ENCODE data around the gene CASTOR2. TPM values are rescaled to one million over a fixed set of nuclear protein-coding genes. Genes with fewer than 3 reads are reported as not detected.
A peak's percentile ranks its signal among the peaks of the same experiment; 100 is the strongest.
"Not testable (repeated sequence)": the region's sequence is repeated elsewhere in the genome, so short reads cannot be mapped to it uniquely, and the experiment has no call there.

The CASTOR2 gene
- total and polyA plus RNA-seq, 2 of the 13 experiments (the other 11 are each of a cell fraction or from before 2014, with no cell fraction given) = 7.0 to 8.7 TPM

DNA sequence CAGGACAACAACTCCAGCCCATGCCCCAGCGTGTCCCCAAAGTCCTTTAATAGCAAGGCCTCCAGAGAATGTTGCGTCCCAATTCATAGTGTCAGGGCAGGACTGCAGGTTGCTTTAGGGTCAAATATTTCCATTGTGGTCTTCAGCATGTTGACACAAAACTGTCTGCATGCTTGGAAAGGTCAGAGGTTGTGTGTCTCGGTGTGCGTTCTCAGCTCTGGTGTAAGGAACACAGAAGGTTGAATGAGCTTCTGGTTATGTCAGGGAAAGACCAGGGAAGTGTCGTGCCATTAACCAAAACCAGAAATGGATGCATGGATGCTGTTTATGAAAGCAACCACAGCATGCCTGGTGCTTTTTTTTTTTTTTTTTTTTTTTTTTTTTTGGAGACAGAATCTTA is 31.9 kb downstream of the CASTOR2 start (continued):
- TF ChIP-seq FOXP4 (CRISPR knock-in tag; IDR thresholded peaks at IDR 0.05) = peak; percentile 41
- peak; percentile 72 for TF ChIP-seq ZNF362 (CRISPR knock-in tag; IDR thresholded peaks at IDR 0.05; ENCODE audit: borderline replicate concordance)
- TF ChIP-seq FOXK1 (CRISPR knock-in tag; IDR thresholded peaks at IDR 0.05; ENCODE audit: borderline replicate concordance, low read depth) = peak; percentile 52; the same call in 1 of the 2 replicates
- peak; percentile 78 for TF ChIP-seq NR2C2 (CRISPR knock-in tag; IDR thresholded peaks at IDR 0.05; ENCODE audit: borderline replicate concordance)
- peak; percentile 58; the same call in 1 of the 2 replicates for TF ChIP-seq CBFB (CRISPR knock-in tag; IDR thresholded peaks at IDR 0.05)
- peak; percentile 29; the same call in 1 of the 2 replicates for TF ChIP-seq CREM (IDR thresholded peaks at IDR 0.05)
- not testable (repeated sequence) for TF ChIP-seq CREM (CRISPR knock-in tag; IDR thresholded peaks at IDR 0.05)
- 0 out of 2 replicates have a peak, but pooled peaks have one; percentile 32 for TF ChIP-seq FOXK2 (IDR thresholded peaks at IDR 0.05)
- TF ChIP-seq HNF4A (CRISPR knock-in tag; IDR thresholded peaks at IDR 0.05) = peak; percentile 25; the same call in 1 of the 2 replicates
- TF ChIP-seq SOX13 (IDR thresholded peaks at IDR 0.05) = peak; percentile 15; the same call in 1 of the 2 replicates
- peak in 1 of 2 experiments; percentile 93; a peak in 2 of 4 replicates for TF ChIP-seq SOX13 (CRISPR knock-in tag; conservative IDR thresholded peaks at IDR 0.05 in 1 of 2, IDR thresholded peaks at IDR 0.05 in 1 of 2)
- TF ChIP-seq CEBPG (CRISPR knock-in tag; IDR thresholded peaks at IDR 0.05) = 0 out of 2 replicates have a peak, but pooled peaks have one; percentile 20
- 0 out of 2 replicates have a peak, but pooled peaks have one; percentile 34 for TF ChIP-seq HHEX (CRISPR knock-in tag; IDR thresholded peaks at IDR 0.05)
- TF ChIP-seq, protein P1, sequence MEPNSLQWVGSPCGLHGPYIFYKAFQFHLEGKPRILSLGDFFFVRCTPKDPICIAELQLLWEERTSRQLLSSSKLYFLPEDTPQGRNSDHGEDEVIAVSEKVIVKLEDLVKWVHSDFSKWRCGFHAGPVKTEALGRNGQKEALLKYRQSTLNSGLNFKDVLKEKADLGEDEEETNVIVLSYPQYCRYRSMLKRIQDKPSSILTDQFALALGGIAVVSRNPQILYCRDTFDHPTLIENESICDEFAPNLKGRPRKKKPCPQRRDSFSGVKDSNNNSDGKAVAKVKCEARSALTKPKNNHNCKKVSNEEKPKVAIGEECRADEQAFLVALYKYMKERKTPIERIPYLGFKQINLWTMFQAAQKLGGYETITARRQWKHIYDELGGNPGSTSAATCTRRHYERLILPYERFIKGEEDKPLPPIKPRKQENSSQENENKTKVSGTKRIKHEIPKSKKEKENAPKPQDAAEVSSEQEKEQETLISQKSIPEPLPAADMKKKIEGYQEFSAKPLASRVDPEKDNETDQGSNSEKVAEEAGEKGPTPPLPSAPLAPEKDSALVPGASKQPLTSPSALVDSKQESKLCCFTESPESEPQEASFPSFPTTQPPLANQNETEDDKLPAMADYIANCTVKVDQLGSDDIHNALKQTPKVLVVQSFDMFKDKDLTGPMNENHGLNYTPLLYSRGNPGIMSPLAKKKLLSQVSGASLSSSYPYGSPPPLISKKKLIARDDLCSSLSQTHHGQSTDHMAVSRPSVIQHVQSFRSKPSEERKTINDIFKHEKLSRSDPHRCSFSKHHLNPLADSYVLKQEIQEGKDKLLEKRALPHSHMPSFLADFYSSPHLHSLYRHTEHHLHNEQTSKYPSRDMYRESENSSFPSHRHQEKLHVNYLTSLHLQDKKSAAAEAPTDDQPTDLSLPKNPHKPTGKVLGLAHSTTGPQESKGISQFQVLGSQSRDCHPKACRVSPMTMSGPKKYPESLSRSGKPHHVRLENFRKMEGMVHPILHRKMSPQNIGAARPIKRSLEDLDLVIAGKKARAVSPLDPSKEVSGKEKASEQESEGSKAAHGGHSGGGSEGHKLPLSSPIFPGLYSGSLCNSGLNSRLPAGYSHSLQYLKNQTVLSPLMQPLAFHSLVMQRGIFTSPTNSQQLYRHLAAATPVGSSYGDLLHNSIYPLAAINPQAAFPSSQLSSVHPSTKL (CRISPR knock-in tag; IDR thresholded peaks at IDR 0.05) = peak; percentile 77

Measured in HepG2 (cell line).